ENCODE measurements around the gene CASTOR1. TPM values are rescaled to one million over a fixed set of nuclear protein-coding genes. Genes with fewer than 3 reads are reported as not detected.

Gene CASTOR1
- total and polyA plus RNA-seq, 2 donors (not counting 3 experiments of a cell fraction or from before 2014, with no cell fraction given) = 8.1 to 26.8 TPM

DNA sequence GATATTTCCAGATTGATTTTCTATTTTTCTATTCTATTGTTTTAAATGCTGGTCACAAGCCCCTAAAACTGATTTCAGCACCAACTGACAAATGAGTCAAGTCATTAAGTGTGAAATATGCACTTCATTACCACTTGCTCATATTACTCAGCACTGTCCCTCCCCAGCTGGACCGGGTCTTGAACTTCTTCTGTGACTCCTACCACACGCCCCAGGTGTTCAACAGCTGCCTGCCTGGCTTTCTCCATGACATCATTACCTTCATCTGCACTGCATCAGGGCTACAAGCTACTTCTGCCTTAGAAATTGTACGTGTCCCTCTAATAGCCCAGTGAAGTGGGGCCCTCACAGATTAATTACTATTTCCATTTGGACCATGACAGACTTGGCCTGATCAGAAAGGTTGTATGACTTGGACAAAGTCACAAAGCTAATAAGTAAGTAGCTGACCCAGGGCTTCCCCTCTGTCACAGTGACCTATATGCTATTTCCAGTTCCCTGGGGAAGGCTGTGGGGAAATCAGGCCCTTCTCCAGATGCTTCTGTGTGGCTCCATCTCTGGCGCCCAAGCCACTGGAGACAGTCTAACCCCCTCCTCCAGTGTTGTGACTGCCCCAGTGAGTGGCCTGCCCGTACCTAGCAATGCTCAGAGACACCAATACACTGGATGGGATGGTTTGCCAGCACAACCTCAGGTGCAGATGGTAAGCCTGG lies 19.4 kb upstream of the CASTOR1 start:
- H3K4me1 ChIP-seq (ENCODE audit: control insufficient read depth, extremely low read depth, insufficient read depth, low read length) = peaks cover 23% of the 10 kb centered on the region
- POLR2A ChIA-PET = no interaction called here

More for the DNA sequence above, 19.4 kb upstream of the CASTOR1 start:
- H3K27me3 ChIP-seq (ENCODE audit: control insufficient read depth in 2 of 2, insufficient read depth in 2 of 2, low read length in 2 of 2) = no peaks in the 10 kb centered on the region
- no peaks in the 10 kb centered on the region for H4K20me1 ChIP-seq (replicated peaks; ENCODE audit: control insufficient read depth, extremely low read depth, insufficient read depth, low read length)
- CTCF ChIA-PET = no interaction called here
- BruUV-seq (replicated peaks) = no TSS peak
- H3K9ac ChIP-seq (replicated peaks; ENCODE audit: extremely low read depth, insufficient read depth, low read length) = no peak overlapping the region
- no peak overlapping the region for H3K27ac ChIP-seq (ENCODE audit: insufficient read depth, low read depth, low read length)
- DNase-seq (ENCODE audit: low read depth, low spot score) = no peak
- H3K9me1 ChIP-seq (replicated peaks; ENCODE audit: control insufficient read depth, extremely low read depth, insufficient read depth, low read length) = no peaks in the 10 kb centered on the region
- H3K79me2 ChIP-seq (ENCODE audit: control insufficient read depth, insufficient read depth, low read length) = no peaks in the 10 kb centered on the region
- no peak for TF ChIP-seq FOS (IDR thresholded peaks at IDR 0.05; ENCODE audit: borderline replicate concordance, insufficient read depth, low read length)
- TF ChIP-seq, protein P1, sequence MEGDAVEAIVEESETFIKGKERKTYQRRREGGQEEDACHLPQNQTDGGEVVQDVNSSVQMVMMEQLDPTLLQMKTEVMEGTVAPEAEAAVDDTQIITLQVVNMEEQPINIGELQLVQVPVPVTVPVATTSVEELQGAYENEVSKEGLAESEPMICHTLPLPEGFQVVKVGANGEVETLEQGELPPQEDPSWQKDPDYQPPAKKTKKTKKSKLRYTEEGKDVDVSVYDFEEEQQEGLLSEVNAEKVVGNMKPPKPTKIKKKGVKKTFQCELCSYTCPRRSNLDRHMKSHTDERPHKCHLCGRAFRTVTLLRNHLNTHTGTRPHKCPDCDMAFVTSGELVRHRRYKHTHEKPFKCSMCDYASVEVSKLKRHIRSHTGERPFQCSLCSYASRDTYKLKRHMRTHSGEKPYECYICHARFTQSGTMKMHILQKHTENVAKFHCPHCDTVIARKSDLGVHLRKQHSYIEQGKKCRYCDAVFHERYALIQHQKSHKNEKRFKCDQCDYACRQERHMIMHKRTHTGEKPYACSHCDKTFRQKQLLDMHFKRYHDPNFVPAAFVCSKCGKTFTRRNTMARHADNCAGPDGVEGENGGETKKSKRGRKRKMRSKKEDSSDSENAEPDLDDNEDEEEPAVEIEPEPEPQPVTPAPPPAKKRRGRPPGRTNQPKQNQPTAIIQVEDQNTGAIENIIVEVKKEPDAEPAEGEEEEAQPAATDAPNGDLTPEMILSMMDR (IDR thresholded peaks at IDR 0.05; ENCODE audit: extremely low read depth in 1 of 2, insufficient read depth in 1 of 2, low read depth in 1 of 2, low read length in 2 of 2) = no peak
- TF ChIP-seq, protein P2, sequence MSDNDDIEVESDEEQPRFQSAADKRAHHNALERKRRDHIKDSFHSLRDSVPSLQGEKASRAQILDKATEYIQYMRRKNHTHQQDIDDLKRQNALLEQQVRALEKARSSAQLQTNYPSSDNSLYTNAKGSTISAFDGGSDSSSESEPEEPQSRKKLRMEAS (IDR thresholded peaks at IDR 0.05; ENCODE audit: insufficient read depth, insufficient read length) = no peak
- no peak for TF ChIP-seq MYC (IDR thresholded peaks at IDR 0.05; ENCODE audit: low read depth, low read length)
- no peak for TF ChIP-seq EZH2 (IDR thresholded peaks at IDR 0.05; ENCODE audit: borderline replicate concordance, low read depth, low read length, severe bottlenecking)
- TF ChIP-seq GATA2 (IDR thresholded peaks at IDR 0.05; ENCODE audit: insufficient read depth, insufficient read length, low read depth, low read length) = no peak
- TF ChIP-seq POLR2A (IDR thresholded peaks at IDR 0.05; ENCODE audit: low read depth, low read length) = no peak
- TF ChIP-seq POLR2AphosphoS5 (IDR thresholded peaks at IDR 0.05; ENCODE audit: insufficient read depth, low read depth, low read length) = no peak
- intact Hi-C loops (cut with micrococcal nuclease) (no loop called here), dilution Hi-C loops (cut with MboI; ENCODE audit: extremely low pct_ligation_motif_present, low sequenced_read_pairs) (no loop called here)
- H3K4me3 ChIP-seq (replicated peaks in 1 of 3; ENCODE audit: insufficient read depth in 1 of 3, low read depth in 1 of 3, low read length in 3 of 3) = no peak overlapping the region
- no peaks in the 10 kb centered on the region for H3K36me3 ChIP-seq (ENCODE audit: control insufficient read depth in 2 of 2, extremely low read depth in 1 of 2, insufficient read depth in 2 of 2, low read length in 2 of 2)
- FAIRE-seq = no peak
- H2AFZ ChIP-seq (ENCODE audit: low read depth, low read length) = no peak overlapping the region
- H3K4me2 ChIP-seq (ENCODE audit: insufficient read depth, low read length) = no peak overlapping the region
- no peaks in the 10 kb centered on the region for H3K9me3 ChIP-seq (replicated peaks; ENCODE audit: control insufficient read depth, insufficient read depth, low read length)

All from endothelial cell of umbilical vein (primary cell).